Stimulated activated CD8-positive, alpha-beta memory T cell treated with anti-CD3 and anti-CD28 coated beads, Interleukin-15, amount 100 ng/mL, for 1 hour (primary cell): ENCODE results near the gene PSIP1.
"Not testable (repeated sequence)": the region's sequence is repeated elsewhere in the genome, so short reads cannot be mapped to it uniquely, and the experiment has no call there.

ENCODE experiments used
- DNase-seq: peaks from one replicate; pipeline ENCODE4 v3.0.0-alpha.2; 2020; ENCODE audit warnings: low read depth

Gene PSIP1

GRCh38 chr9:15510789-15511575 lies at the start of gene PSIP1:
PSIP1 (minus strand) TSS chr9:15510970; CDS start chr9:15510188, 782 bp downstream.
- peak; percentile 65 for DNase-seq

- no peak for DNase-seq
Observed at GRCh38 chr9:15553528-15553898, 42.7 kb upstream of the PSIP1 start.

GRCh38 chr9:15552636-15553527 lies 42.1 kb upstream of the PSIP1 start, which contains the start of gene CCDC171:
CCDC171 (plus strand) TSS chr9:15553043; CDS start chr9:15564089, 11,046 bp downstream.
- DNase-seq = peak; percentile 60

- DNase-seq = no peak
Observed at GRCh38 chr9:15549611-15550010, 38.8 kb upstream of the PSIP1 start.

- DNase-seq = no peak
Observed at GRCh38 chr9:15543047-15543813, 32.5 kb upstream of the PSIP1 start.

GRCh38 chr9:15542624-15543023 lies 31.9 kb upstream of the PSIP1 start:
- no peak for DNase-seq

GRCh38 chr9:15541872-15542271 lies 31.1 kb upstream of the PSIP1 start:
- DNase-seq = no peak

- no peak for DNase-seq
Observed at GRCh38 chr9:15531380-15531779, 20.6 kb upstream of the PSIP1 start.

- DNase-seq = no peak
Observed at GRCh38 chr9:15529566-15530324, 19.0 kb upstream of the PSIP1 start.

GRCh38 chr9:15527035-15527434 lies 16.3 kb upstream of the PSIP1 start:
- DNase-seq = not testable (repeated sequence)

- DNase-seq = no peak
Observed at GRCh38 chr9:15525958-15526357, 15.2 kb upstream of the PSIP1 start.

GRCh38 chr9:15524845-15525455 lies 14.2 kb upstream of the PSIP1 start:
- no peak for DNase-seq

- DNase-seq = no peak
Observed at GRCh38 chr9:15522130-15522755, 11.5 kb upstream of the PSIP1 start.

GRCh38 chr9:15521254-15521653 lies 10.5 kb upstream of the PSIP1 start:
- DNase-seq = no peak

GRCh38 chr9:15519831-15520230 lies 9.1 kb upstream of the PSIP1 start:
- no peak for DNase-seq

- no peak for DNase-seq
Observed at GRCh38 chr9:15513335-15513734, 2.6 kb upstream of the PSIP1 start.

GRCh38 chr9:15512889-15513288 lies 2.1 kb upstream of the PSIP1 start:
- DNase-seq = no peak

- no peak for DNase-seq
Observed at GRCh38 chr9:15512204-15512603, 1.4 kb upstream of the PSIP1 start.

- DNase-seq = peak; percentile 28
Observed at GRCh38 chr9:15509931-15510788, 610 bp downstream of the PSIP1 start.

- DNase-seq = no peak
Observed at GRCh38 chr9:15505921-15506320, 4.8 kb downstream of the PSIP1 start.
